ENCODE results near the gene VSNL1. TPM values are rescaled to one million over a fixed set of nuclear protein-coding genes. Genes with fewer than 3 reads are reported as not detected.

The VSNL1 gene
- total and polyA plus RNA-seq, 10 of the 15 experiments (the other 5 are each of a cell fraction or from before 2014, with no cell fraction given): 0.04 to 0.30 (median 0.12) TPM; not detected in 4

DNA sequence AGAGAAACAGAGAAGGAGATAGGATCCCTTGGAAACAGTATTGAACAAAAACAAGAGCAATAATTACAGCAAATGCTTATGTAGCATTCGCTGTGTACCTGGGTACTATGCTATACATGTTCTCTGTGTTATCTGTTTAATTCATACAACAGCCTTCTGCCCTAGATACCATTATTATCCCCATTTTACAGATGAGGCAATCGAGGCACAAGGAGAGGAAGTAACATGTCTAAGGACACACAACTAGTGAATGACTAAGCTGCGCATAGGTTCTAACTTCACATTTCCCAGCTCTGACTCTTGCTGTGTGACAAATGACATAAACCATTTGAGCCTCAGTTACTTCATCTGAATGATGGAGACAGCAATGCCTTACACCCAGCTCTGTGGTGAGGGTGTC is 70.5 kb downstream of the VSNL1 start (continued):
- TF ChIP-seq, protein P1, sequence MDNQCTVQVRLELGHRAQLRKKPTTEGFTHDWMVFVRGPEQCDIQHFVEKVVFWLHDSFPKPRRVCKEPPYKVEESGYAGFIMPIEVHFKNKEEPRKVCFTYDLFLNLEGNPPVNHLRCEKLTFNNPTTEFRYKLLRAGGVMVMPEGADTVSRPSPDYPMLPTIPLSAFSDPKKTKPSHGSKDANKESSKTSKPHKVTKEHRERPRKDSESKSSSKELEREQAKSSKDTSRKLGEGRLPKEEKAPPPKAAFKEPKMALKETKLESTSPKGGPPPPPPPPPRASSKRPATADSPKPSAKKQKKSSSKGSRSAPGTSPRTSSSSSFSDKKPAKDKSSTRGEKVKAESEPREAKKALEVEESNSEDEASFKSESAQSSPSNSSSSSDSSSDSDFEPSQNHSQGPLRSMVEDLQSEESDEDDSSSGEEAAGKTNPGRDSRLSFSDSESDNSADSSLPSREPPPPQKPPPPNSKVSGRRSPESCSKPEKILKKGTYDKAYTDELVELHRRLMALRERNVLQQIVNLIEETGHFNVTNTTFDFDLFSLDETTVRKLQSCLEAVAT (IDR thresholded peaks at IDR 0.05): no peak
- no peak for TF ChIP-seq NFYA (IDR thresholded peaks at IDR 0.05; ENCODE audit: borderline replicate concordance, low read depth, low read length)
- TF ChIP-seq, protein P2, sequence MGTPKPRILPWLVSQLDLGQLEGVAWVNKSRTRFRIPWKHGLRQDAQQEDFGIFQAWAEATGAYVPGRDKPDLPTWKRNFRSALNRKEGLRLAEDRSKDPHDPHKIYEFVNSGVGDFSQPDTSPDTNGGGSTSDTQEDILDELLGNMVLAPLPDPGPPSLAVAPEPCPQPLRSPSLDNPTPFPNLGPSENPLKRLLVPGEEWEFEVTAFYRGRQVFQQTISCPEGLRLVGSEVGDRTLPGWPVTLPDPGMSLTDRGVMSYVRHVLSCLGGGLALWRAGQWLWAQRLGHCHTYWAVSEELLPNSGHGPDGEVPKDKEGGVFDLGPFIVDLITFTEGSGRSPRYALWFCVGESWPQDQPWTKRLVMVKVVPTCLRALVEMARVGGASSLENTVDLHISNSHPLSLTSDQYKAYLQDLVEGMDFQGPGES (IDR thresholded peaks at IDR 0.05): no peak

DNA sequence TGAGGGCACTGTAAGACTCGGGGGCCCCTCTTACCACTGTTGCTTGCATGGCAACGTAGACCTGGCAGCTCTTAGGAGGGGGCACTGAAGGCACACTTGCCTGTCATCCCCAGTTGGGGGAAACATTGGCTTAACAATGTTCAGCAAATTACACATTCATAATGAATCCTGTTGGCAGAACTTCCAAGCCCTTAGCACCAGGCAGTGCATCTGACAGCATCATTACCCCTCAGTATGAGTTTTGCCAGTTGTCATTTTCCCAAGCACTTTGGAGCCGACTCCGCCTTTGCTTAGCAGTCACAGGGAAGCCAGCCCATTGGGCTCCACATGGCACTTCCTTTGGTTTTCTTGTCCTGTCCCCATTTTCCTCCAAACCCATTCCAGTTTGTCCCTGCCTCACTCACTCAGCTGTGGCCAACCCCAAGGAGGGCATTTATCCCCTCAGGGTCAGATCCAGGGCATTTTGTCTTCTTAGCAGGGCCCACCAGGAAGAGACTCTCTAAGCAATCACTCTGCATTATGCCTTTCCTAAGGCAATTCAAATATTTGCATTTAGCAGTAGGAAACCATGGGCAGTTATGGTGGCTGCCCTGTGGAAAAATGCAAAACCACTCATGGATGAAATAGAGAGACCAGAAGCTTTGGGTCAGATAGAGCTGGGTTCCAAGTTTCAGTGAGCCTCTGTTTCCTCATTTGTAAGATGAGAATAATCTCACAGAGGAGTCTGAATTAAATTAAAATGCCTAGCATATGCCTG is 73.9 kb downstream of the VSNL1 start:
- Histone ChIP-seq H3K27ac (ENCODE audit: control insufficient read depth, insufficient read depth) (no peak overlapping the region), H2AFZ (ENCODE audit: control insufficient read depth, low read depth, low read length) (no peak overlapping the region), H3K9me3 (replicated peaks; ENCODE audit: control insufficient read depth, insufficient read depth, low read length) (no peaks in the 10 kb centered on the region), H3K27me3 (replicated peaks in 1 of 2; ENCODE audit: control insufficient read depth in 2 of 2, insufficient read depth in 2 of 2, low read length in 1 of 2) (no peaks in the 10 kb centered on the region; a peak in 1 of 4 replicates), H4K20me1 (ENCODE audit: control insufficient read depth, insufficient read depth) (no peaks in the 10 kb centered on the region), H3K4me3 (no peak overlapping the region), H3K9ac (ENCODE audit: control insufficient read depth, insufficient read depth, low read length) (no peak overlapping the region), H3K4me1 (ENCODE audit: control insufficient read depth, insufficient read depth, low read length) (no peaks in the 10 kb centered on the region), H3K79me2 (ENCODE audit: control insufficient read depth, insufficient read depth, low read length) (no peaks in the 10 kb centered on the region), H3K4me2 (ENCODE audit: control insufficient read depth, insufficient read depth) (no peak overlapping the region), H3K36me3 (ENCODE audit: control insufficient read depth in 2 of 2, insufficient read depth in 2 of 2, low read length in 1 of 2) (no peaks in the 10 kb centered on the region)
- TF ChIP-seq PAX8 (IDR thresholded peaks at IDR 0.05): no peak
- TF ChIP-seq HSF1 (IDR thresholded peaks at IDR 0.05; ENCODE audit: low read depth, low read length): no peak
- no peak for TF ChIP-seq RAD21 (IDR thresholded peaks at IDR 0.05; ENCODE audit: insufficient read depth, low read depth, low read length)
- no peak for TF ChIP-seq CBX3 (IDR thresholded peaks at IDR 0.05; ENCODE audit: borderline replicate concordance, low read depth)
- no peak for TF ChIP-seq SP1 (IDR thresholded peaks at IDR 0.05; ENCODE audit: low read depth, low read length)
- TF ChIP-seq WRNIP1 (IDR thresholded peaks at IDR 0.05; ENCODE audit: borderline replicate concordance, low read depth, low read length): no peak
- no peak for TF ChIP-seq IKZF1 (conservative IDR thresholded peaks at IDR 0.05)
- in situ Hi-C loops (cut with MboI): no loop called here
- no peak for ATAC-seq
- RAD21 ChIA-PET (ENCODE audit: unreplicated experiment): no interaction called here
- intact Hi-C loops (cut with micrococcal nuclease; ENCODE audit: unreplicated experiment): no loop called here
- CTCF ChIA-PET: interaction anchor here (0.6 to 2.5 kb wide), 2 partner anchors 32 to 137 kb away, joined by 3 to 7 read pairs; no protein-coding TSS in a partner anchor
- BruUV-seq (replicated peaks): no TSS peak
- WGBS (ENCODE audit: insufficient coverage, insufficient replicate concordance, low lambda C conversion rate, missing lambda C conversion rate): 15% methylated on average over 4 of the region's 4 CpGs
- DNase-seq (ENCODE audit: low read depth, low spot score): no peak
- SMC1A ChIA-PET (ENCODE audit: uncharacterized antibody, unreplicated experiment): interaction anchor here (1.2 to 2.2 kb wide), 2 partner anchors 12 to 55 kb away, joined by 3 to 7 read pairs; no protein-coding TSS in a partner anchor
- POLR2A ChIA-PET: no interaction called here
- FAIRE-seq: no peak

Data from GM12878 (cell line).